SHP77 treated with DMSO at 0.1 percent for 48 hours (cell line): ENCODE measurements around the gene PRKD3.

Experiments used
- DNase-seq: peaks from one replicate; lab custom pipeline; 2025; lab: John Stamatoyannopoulos, UW

The PRKD3 gene

DNA sequence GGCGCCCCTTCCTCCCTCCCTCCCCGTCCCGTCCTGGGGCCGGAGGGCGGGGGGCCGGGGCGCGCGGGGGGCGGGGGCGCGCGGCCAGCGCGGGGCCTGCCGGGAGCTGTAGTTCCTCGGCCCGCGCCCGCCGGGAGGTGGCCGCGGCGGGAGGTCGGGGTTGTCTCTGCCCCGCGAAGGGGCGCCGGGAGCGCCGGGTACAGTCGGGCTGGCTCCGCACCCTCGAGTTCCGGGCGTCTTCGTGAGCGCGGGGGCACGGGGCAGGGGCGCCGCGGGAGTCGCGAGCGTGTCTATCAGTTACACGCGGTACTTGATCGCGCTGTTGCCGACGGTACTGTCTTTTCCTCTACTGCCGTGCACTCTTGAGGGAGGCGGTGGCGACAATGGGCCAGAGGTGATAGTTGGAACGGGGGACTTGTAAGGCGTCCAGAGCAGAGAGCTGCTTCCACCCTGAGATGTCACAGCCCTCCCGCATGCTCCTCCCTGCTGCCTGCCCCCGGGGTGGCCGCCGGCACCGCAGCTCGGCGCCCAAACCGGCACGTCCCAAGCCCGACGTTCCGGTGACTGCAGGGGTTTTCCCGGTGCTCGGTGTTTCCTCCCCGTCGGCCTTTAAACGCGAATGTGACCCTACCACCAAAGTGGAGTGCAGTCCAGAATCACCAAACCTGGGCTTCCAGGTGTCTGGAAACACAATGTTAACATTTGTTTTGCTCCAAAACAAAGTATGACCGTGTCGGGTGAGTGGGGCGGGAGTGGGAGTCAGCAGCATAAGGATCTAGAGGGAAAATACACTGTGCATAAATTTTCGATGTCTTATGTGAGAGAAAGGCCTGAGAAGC lies at the start of gene PRKD3:
TSS of gene PRKD3 (minus strand) at position 48 of the 839 bp plus-strand sequence. CDS start 8,309 bp downstream, outside the sequence.
- DNase-seq: no peak

- DNase-seq: no peak
Observed at GRCh38 chr2:37372000-37372399, 47.4 kb upstream of the PRKD3 start.

GRCh38 chr2:37370666-37371065 lies 46.0 kb upstream of the PRKD3 start:
- DNase-seq: no peak

DNA sequence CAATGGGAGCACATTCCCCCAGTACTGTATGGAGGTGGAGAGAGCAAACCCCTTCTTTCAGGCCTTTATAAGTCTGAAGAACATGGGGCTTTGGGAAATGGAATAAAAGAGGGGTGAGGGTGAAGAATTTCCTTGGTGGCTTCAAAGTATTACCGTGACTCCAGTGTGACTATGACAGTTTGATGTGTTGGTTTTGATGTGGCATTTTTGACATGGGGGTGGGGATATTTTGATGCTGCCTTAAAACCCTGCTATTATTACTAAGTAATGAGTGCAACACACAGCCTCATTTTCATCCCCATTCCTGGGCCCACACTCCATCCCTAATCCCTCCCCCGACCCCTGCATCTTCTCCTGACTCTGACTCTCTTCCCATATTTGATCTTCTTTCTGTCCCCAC lies 43.4 kb upstream of the PRKD3 start:
- no peak for DNase-seq

GRCh38 chr2:37367310-37367709 lies 42.7 kb upstream of the PRKD3 start:
- DNase-seq: no peak

- DNase-seq: no peak
Observed at GRCh38 chr2:37366773-37367172, 42.1 kb upstream of the PRKD3 start.

DNA sequence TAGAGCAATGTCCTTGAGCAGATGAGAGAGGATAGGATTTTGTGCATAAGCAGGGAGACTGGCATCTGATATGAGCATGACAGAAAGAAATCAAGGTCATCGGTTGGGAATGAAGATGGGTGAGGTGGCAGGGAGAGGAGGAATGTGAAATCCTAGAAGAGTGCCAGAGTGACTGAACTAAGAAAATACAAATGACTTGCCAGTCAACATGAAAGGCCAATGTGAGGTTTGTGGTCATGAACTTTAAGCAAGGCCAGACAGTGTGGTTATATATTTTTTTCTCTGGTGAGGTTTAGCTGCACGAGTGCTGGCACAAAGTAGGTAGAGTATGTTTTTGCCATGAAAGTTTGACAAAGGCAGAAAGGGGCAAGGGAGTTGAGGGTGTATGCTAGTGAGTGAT lies 41.0 kb upstream of the PRKD3 start:
- DNase-seq: no peak

GRCh38 chr2:37364351-37364750 lies 39.7 kb upstream of the PRKD3 start:
- no peak for DNase-seq

- no peak for DNase-seq
Observed at GRCh38 chr2:37361994-37362698, 37.5 kb upstream of the PRKD3 start.

DNA sequence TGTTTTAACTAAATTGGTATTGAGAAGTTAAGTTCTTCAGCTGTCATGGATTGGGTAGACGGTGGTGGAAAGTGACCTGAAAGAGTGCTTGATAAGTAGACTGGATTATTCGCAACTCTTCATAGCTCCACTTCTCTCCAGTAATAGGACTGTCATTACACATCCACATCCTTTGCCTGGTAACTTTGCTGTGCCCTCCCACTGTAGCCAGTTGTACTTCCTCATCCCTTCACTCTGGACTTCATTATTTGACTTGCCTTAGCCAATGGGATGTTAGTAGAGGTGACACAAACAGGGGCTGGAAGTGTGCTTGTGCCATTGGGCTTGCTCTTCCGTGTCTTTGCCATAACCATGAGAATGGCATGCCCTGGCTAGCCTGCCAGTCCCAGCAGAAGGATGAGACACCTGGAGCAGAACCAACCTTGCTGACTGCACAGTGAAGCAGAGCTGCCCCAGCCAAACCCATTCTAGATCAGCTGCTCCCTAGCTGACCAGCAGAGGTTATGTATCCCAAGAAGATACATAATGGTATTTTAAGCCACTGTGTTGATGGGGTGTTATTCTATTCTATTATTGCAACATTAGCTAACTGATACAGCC lies 36.7 kb upstream of the PRKD3 start:
- DNase-seq: no peak

DNA sequence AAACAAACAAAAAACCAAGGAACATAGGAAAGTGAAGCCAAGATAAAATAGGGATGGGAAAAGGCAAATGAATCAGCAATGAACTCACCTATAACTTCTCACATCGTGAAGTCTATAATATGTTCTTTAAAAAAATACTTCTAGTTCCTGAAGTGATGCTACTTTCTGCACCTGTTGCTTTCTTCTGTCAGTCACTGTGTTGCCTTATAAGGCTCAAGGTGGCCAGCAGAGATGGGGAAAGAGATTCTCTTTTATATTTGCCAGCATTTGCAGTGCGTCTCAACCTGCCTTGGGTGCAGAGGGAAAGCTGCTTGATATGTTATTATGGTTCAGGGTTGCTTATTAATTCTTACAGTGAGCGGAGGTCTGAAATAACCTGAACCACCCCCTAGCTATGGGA lies 33.8 kb upstream of the PRKD3 start:
- DNase-seq: no peak

GRCh38 chr2:37357530-37357929 lies 32.9 kb upstream of the PRKD3 start:
- no peak for DNase-seq

- no peak for DNase-seq
Observed at GRCh38 chr2:37357069-37357468, 32.4 kb upstream of the PRKD3 start.

GRCh38 chr2:37356299-37356698 lies 31.7 kb upstream of the PRKD3 start:
- no peak for DNase-seq

DNA sequence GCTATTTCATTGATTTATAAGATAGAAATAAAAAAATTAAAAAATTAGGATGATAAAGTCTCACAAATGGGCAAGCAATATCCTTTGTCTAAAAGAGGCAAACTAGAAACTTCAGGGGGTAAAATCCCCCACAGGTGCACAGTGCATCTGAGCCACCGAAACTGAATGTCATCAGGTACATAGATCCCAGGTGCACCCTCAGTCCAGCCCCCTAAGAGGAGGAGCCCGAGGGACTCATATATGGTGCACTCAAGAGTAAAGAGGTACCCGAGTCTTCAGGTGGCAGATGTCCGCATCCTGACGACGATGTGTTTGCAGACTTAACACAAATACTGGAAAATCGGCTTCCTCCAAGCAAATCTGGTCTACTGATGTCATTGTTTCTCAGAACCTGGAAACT lies 31.1 kb upstream of the PRKD3 start:
- no peak for DNase-seq

GRCh38 chr2:37354531-37354930 lies 29.9 kb upstream of the PRKD3 start:
- DNase-seq: no peak

DNA sequence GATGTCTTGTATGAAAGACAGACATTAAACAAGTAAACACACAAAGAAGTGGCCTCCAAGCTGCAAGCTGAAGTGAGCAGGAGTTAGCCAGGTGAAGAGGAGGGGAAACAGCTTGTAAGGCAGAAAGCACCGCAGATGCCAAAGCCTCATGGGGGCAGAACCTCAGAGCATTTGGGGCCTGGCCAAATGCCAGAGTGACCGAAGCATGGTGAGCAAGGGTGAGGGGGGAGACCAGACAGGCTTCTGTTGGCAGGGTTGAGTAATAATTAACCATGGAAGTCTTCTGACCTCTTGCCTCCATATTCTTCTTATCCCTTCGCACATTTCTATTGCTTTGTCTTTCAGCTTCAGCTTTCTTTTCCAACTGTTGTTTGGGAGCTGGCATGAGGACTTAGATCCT lies 25.4 kb upstream of the PRKD3 start:
- DNase-seq: no peak

DNA sequence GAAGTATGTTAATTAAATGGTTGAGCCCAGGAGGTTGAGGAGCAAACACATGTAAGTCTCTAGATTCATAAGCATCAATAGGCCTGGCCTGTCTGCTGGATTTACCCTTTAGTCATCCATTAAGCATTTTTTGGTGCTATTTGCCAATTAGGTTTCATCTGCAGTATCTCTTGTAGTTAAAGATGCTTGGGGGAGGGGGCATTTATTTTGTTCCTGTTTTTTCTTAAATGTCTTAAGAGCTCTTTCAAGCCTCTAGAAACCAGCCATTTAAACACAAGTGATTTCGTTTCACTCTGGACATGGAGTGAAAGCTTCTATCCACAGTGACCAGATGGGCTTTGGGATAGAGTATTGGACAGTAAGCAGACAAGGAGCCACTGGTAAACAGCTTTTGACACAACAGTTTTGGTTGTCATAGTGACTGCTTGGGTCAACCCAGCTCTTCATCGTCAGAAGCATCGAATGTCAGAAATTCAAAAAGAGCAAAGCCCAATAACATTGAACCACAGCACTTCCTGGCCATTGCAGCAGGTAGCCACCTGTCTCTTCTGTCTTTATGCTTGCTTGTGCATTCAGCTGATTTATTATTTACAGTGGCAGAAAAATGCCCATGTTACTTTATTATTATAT lies 24.7 kb upstream of the PRKD3 start:
- DNase-seq: no peak

GRCh38 chr2:37348155-37348554 lies 23.5 kb upstream of the PRKD3 start:
- DNase-seq: no peak

- DNase-seq: no peak
Observed at GRCh38 chr2:37344453-37345361, 20.1 kb upstream of the PRKD3 start, which contains the start of gene QPCT. TSS of gene QPCT (plus strand) at chr2:37344630. CDS start at chr2:37344732, 102 bp downstream.
